ENCODE measurements around the gene COL7A1.
"Not testable (repeated sequence)": the region's sequence is repeated elsewhere in the genome, so short reads cannot be mapped to it uniquely, and the experiment has no call there.

The COL7A1 gene

DNA sequence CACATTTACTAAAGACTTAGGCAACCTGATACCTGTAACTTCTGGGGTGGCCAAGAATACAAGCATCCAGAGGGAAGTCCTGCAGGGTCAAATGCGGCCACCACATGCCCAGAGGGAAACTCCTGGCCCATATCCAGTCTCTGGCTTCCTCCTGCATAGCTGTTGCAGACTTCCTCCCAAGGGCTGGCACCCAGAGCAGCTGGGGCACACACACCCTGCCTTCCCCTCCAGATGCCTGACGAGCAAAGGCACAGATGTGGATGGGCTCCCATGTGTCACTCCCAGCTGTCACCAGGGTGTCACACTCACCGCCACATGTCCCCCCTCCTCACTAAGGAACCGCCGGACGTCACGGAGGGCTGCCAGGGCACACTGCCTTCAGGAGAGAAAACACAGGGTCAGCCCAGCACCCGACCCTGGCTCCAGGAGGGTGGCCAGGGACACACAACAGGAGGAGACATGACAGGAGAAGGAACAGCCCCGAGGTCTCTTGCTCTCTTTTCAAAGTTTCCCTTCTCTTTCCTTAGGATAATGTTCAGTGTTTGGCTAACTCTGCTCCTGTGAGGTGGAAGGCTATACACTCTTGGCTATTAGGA lies 51.8 kb downstream of the COL7A1 start:
- no peak for DNase-seq (ENCODE audit: low spot score)

- DNase-seq (ENCODE audit: low spot score): no peak
Measured at GRCh38 chr3:48538451-48538850, 56.7 kb downstream of the COL7A1 start.

GRCh38 chr3:48536785-48537184 lies 58.3 kb downstream of the COL7A1 start:
- DNase-seq (ENCODE audit: low spot score): no peak

DNA sequence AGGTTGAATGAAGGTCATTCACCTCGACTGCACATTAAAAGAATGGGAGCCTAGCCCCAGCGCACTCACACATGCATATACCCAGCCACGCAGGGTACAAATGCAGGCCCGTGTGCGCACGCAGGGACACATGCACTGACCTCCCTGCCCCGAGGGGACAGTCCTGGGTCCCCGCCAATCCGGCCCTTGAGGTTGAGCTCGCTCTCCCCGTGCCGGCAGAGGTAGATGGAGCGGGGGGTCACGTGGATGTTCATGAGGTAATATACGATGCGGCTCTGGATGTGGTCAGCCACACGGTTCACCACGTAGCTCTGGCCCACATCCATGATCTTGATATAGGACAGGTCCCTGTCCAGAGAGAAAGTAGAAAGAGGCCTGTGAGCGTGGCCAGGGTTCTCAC lies 59.0 kb downstream of the COL7A1 start:
- no peak for DNase-seq (ENCODE audit: low spot score)

- DNase-seq (ENCODE audit: low spot score): no peak
Measured at GRCh38 chr3:48535578-48535977, 59.6 kb downstream of the COL7A1 start.

- no peak for DNase-seq (ENCODE audit: low spot score)
Measured at GRCh38 chr3:48532977-48533337, 62.2 kb downstream of the COL7A1 start.

GRCh38 chr3:48532271-48532976 lies 62.7 kb downstream of the COL7A1 start:
- no peak for DNase-seq (ENCODE audit: low spot score)

- DNase-seq (ENCODE audit: low spot score): not testable (repeated sequence)
Measured at GRCh38 chr3:48530701-48531100, 64.4 kb downstream of the COL7A1 start.

DNA sequence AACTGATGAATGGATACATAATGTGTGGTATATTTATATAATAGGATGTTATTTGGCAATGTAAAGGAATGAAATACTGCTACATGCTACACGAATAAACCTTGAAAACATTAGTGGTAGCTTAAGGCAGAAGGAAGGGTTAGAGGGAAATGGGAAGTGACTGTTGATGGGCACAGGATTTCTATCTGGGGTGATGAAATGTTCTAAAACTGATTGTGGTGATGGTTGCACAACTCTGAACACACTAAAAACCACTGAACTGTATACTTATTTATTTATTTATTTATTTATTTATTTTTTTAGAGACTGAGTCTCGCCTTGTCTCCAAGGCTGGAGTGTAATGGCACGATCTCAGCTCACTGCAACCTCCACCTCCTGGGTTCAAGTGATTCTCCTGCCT lies 66.4 kb downstream of the COL7A1 start:
- no peak for DNase-seq (ENCODE audit: low spot score)

DNA sequence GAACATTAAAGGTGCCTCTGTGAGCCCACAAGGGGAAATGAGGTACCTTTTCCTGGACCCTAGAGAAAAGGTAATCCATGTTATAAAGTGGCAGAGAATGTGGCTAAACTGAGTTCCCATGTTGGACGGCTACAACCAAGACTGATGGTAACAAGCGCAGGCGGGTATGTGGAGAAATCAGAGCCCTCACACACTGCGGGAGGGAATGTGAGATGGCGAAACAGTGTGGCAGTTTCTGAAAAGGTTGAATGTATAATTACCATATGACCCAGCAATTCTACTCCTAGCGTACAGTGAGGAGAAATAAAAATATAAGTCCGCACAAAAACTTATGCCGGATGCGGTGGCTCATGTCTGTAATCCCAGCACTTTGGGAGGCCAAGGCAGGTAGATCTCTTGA lies 67.1 kb downstream of the COL7A1 start:
- no peak for DNase-seq (ENCODE audit: low spot score)

GRCh38 chr3:48524970-48525369 lies 70.2 kb downstream of the COL7A1 start:
- DNase-seq (ENCODE audit: low spot score): no peak

DNA sequence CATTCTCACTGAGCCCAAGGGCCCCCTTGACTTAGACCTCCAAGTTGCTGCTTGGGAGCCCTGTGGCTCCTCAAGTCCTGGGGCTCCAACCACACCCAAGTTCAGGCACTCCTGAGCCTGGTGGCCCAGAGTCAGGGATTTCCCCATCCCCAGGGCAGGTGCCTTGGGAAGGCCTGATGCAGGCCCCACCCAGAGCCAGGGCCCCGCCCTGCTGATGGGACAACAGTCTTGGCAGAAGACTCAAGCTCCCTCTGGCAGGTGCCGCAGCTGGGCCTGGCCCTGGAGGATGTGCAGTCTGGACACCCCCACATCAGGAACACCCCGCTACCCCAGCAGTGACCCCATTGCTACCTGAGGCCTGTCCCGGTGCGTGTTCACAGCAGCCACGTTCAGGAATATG lies 73.5 kb downstream of the COL7A1 start:
- no peak for DNase-seq (ENCODE audit: low spot score)

DNA sequence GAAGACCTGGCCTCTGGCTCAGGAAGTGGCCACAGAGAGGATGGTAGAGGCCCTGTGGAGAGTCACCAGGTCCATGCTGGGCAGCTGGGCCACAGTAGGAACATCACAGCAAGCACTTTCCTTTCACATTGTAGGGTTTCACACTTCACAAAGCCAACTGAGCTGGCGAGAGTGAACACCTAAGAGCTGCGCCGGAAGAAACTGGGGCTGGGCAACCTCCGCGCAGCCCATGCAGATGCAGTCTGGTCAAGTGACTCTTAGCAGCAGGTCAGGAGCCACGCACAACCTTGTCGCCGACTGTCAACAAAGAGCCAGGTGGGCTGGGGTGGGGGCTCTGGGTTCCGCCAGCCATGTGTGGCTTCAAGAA lies 75.9 kb downstream of the COL7A1 start:
- no peak for DNase-seq (ENCODE audit: low spot score)

DNA sequence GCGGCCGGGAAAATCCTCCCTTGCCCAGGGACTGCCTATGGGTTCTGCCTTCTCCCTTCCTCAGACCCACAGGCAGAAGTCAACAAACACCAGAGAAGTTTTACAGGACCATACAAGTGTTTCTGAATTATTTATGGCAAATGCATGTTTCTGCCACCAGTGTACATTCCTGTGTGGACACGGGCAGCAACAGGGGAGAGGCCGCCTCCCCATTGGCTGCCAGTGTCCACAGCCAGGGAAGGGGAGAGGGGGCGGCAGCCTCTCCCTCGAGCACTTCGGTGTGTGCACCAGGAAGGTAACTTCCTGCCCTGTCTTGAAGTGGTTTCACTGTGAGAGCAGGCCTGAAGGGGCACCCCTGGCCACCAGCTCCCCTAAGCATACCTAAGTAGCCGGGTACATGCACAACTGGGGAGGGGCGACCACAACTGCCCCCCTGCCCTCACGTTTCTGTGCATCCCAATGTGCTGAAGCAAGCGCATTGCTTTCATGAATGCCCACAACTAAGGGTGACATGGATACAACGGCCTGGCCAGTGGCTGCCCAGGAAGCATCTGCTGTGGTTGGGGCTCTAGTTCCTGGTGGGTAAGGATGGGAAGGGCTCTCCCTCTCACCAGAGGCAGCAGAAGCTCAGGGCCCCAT lies 76.4 kb downstream of the COL7A1 start:
- DNase-seq (ENCODE audit: low spot score): no peak

- DNase-seq (ENCODE audit: low spot score): no peak
Measured at GRCh38 chr3:48518069-48518468, 77.1 kb downstream of the COL7A1 start.

GRCh38 chr3:48516571-48516970 lies 78.6 kb downstream of the COL7A1 start:
- DNase-seq (ENCODE audit: low spot score): no peak

DNA sequence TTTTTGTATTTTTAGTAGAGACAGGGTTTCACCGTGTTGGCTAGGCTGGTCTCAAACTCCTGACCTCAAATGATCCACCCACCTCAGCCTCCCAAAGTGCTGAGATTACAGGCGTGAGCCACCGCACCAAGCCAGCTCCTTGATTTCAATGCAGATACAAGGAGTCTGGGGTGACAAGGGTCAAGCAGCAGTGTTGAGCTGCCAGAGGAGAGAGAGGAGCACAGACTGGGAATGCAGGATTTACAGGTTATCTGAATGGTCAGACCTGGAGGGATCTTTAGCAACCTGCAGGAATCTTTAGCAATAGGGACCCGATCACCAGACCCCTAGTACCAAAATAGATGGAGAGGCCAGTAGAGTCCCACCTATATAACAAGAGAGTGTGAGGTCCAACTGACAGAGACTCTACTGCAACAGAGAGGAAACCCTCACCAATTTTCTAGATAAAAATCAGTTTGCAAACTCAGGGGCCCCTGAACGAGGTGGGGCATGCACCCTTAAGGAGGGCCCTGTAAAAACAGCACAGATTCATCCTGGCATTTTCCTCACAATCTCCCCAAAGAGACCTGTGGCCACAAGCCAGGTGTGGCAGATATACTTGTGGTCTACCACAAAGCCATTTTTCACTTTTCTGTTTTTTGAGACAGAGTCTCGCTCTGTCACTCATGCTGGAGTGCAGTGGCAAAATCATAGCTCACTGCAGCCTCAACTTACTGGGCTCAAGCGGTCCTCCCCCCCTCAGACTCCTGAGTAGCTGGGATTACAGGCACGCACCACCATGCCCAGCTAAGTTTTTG lies 80.5 kb downstream of the COL7A1 start:
- no peak for DNase-seq (ENCODE audit: low spot score)
